HG03457 (cell line): ENCODE results near the gene TFCP2L1.
"Not testable (repeated sequence)": the region's sequence is repeated elsewhere in the genome, so short reads cannot be mapped to it uniquely, and the experiment has no call there.

Experiments used
- ATAC-seq: cut with Tn5 transposase; IDR thresholded peaks from one replicate; pipeline ENCODE4 v1.9.1; 2021; ENCODE audit warnings: moderate number of reproducible peaks; ENCODE audit not compliant: unreplicated experiment

The TFCP2L1 gene

DNA sequence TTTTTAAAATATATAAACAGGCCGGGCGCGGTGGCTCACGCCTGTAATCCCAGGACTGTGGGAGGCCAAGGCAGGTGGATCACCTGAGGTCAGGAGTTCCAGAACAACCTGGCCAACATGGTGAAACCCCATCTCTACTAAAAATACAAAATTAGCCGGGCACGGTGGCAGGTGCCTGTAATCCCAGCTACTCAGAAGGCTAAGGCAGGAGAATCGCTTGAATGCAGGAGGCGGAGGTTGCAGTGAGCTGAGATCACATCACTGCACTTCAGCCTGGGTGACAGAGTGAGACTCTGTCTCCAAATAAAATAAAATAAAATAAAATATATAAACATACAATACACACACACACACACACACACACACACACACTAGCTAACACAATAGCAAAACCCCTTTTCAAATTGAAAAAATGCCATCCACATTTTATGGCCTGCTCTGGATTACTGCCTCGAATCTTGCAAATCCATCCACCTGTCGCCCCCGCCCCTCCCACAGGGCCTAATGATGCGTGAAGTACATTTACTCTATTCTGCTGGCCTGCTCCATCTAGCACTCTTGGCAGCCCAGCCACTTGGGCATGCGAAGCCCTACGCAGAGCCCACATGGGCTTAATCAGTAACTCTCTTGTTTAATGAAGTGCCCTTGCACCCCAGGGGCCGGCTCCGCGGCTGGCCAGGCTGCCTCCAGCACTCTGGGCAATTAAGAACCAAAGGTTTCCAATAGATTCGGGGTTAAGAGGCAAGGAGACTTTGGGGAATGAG, 57.4 kb downstream of the TFCP2L1 start:
- ATAC-seq = not testable (repeated sequence)

DNA sequence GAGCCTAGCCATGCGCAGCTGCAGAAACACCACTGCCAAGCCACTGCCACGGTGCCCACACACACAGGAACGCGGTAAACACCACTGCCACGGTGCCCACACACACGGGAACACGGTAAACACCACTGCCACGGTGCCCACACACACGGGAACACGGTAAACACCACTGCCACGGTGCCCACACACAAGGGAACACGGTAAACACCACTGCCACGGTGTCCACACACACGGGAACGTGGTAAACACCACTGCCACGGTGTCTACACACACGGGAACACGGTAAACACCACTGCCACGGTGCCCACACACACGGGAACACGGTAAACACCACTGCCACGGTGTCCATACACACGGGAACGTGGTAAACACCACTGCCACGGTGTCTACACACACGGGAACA, 59.3 kb downstream of the TFCP2L1 start:
- ATAC-seq = not testable (repeated sequence)

DNA sequence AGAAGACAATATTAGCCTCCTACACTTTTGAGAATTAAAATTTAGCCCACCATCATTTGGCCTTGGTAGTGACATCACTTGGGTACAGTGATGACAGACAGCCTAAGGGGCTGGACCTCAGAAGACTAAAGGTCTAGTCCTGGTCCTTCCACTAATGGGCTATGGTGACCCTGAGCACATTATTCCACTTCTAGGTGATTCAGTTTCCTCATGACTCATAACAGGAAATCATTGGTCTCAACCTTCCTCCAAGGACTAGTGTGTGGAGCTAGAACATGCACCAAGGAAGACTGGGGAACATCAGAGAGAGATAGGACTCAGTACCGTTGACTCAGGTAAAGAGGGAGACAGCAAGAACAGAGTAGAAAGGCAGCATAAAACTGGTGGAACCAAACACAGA, 64.0 kb downstream of the TFCP2L1 start:
- ATAC-seq = no peak

DNA sequence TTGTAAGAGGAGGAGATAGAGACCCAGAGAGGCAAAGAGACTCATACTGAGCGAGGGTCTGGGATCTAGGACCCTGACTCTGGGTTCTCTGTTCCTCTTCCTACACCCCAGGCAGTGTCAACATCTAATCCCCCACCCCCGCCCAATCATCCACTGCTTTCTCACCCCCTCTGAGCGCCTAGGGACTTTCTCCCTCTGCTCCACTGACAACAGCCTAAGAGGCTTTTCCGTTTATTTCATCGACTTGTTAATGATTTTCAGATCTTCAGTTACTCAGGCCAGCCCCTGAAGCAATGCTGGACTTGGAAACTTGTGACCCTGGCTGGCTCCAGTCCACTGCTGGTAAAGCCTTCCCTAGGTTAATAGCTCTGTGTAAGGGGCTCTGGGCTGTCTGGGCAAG, 65.1 kb downstream of the TFCP2L1 start:
- no peak for ATAC-seq

DNA sequence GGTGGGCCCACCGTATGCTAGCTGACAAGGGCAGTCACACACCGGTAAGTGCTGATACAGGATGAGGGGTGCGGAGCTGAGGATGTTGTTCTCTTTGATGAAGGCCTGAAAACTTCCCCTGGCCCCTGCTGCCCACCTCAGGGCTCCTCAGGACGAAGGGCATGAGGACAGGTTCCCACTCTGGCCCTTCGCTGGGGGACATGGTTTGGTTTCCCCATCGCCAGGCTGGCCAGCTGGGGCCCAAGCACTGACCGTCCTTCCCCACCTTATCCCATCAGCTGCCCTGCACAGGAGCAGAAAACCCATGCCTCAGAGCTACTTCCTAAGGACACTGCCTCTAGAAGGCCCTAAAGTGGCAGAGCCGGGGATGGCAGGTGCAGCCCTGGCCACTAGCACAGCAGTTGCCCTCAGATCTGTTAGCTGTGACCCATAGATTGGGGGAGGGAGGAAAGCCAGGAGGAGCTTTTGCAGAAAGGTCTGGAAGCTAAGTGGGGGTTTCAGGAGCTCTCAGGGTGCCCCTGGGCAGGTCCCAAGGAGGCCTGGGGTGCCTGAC, 66.5 kb downstream of the TFCP2L1 start:
- ATAC-seq = no peak

DNA sequence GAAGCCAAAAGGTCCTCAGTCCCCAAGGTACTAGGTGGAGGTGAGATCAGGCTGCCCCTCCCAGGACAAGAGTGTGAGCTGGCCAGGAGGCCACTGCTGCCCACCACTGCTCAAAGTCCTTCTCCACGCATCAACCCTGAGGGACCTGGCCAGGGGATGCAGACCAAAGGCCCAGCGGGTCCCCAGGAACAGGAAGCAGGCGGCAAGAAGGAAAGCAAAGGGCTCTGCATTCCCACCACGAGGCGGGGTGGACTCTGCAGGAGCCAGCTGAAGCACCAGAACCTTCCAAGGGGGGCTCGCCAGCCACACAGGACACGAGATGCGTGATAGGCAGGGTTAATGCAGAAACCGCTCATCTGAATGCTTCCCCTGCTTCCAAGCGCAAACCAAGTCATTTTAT, 67.4 kb downstream of the TFCP2L1 start:
- ATAC-seq = no peak

DNA sequence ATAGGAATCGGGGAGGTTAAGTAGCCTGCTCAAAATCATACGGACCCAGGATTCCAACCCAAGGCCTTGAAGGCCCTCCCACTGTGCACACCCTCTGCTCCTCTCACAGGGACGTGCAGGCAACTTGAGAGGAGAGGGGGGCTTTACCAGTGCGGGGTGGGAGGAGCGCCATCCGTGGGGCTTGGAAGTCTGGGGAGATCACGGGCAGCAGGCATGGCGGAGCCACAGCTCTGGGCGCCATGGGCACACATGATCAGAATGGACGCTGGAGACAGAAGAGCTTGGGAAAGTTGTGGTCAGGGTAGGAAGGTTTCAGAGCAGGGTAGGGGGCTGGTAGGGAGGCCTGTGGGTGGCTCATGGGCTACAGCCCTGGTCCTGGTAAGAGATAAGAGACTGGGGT, 70.7 kb downstream of the TFCP2L1 start:
- no peak for ATAC-seq

DNA sequence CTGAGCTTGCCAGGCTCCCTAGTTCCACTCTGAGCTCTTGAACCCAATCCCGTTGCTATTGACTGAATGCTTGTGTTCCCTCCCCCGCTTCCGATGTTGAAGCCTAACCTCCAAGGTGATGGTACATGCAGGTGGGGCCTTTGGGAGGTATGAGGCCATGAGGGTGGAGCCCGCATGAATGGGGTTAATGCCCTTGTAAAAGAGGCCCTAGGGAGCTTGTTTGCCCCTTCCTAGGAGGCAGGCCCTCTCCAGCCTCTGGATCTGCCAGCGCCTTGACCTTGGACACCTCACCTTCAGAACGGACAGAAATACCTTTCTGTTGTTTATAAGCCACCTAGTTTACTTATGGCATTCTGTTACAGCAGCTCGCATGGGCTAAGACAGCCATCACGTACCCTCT, 71.6 kb downstream of the TFCP2L1 start:
- ATAC-seq = no peak

DNA sequence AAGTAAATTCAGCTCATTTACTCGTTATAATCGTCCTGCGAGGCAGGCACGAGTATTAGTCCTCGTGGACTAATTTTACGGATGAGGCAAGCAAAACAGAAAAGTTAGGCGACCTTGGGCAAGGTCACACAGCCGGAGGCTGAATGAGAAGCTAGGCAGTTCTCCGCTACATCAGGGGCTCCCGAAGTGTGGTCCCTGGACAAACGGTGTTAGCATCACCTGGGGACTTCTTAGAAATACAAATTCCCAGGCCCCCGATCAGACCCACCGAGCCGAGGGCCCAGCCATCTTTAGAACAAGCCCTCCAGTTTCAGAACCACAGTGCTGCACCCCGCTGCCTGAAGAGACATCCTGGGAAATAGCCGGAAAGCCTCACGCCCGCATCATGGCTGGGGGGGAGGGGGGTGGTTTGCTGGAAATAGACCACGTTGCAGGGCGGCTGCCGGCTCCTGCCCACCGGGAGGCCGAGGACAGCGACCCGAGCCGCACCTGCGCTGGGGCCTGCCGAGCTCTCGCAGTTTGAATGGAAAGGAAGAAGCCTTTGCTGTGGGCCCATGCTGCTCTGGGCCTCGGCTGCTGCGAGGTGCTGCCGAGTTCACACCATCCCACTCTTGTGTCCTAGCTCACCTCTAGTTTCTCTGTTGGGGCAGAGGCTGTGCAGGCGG, 72.2 kb downstream of the TFCP2L1 start:
- ATAC-seq = no peak

DNA sequence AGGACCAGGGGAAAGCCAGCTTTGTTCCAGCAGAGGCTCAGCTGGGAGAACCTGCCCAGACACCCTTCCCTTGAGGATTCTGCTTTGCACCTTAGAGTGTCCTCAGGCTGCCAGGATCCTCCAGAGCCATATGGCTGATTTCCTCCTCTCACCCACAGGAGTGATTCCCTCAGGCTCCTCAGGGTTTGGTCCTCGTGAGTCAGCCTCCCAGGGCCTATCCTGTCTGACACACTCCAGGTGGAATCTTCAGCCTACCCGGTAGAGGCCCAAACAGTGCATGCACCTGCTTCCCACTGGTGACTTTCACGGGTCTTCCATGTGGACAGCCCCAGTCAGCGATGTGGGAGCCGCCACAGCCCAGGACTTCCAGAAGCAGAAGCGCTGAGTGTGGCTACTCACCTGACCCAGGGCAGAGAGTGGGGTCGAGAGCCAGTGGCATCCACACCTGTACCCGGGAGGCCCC, 73.3 kb downstream of the TFCP2L1 start:
- ATAC-seq = no peak

DNA sequence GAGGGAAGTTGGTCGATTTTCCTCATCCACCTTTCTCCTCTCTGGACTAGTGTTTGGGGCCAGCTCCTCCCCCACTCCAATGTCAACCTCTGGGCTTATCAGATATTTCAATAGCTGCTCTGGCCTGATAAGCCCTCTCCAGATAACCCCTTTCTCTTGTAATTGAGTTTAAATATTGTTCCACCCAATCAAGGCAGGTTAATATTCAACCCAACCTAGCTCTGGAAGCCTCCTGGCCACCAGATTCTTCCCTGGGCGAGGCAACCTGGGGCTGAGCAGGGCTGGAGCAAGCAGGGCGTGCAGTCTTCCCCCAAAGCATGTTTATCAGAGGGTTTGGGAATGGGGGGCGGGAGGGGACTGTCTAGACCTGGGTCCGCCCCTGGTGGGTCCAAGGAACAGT, 73.8 kb downstream of the TFCP2L1 start:
- ATAC-seq = no peak

DNA sequence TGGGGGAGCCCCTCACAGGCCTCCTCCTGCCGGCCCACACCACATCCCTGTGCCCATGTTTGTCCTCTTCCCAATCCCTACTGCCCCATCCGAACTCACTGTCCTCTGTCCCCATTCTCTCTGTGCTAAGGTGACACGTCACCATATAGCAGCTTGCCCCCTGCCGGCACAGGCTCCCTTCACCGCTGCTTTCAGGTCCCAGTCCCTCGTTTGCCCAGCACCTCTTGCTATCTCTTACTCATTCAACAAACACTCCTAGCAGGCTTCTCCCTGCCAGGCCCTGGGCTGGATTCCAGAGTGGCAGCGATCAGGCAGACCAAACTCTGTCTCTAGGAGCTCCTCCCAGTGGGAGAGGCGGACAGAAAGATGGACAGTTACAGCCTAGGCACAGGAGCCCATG, 74.3 kb downstream of the TFCP2L1 start:
- ATAC-seq = no peak

DNA sequence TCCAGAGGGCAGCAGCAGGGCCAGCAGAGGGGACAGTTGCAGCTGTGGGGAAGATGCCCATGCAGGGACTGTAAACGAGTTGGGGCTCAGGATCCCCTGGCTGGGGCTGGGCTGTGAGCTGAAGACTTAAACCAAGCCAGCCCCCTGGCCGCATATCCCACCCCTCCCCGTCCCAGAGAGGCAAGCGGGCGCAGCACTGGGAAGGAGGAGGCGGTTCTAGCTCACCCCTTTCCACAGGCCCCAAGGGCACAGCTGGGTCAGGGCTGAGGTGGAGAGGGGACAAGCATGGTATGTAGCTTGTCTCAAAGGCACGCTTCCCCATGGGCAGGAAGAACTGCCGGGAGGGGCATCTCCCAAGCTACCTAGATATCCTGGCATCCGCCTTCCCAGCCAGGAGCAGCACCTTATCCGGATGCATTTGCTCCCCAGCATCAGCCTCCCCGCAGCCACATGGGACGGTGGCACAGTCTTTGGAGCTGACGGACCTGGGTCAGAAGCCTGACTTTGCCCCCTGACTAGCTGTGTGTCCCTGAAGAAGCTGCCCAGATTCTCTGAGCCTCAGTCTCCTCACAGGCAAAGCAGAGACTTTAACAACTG, 75.9 kb downstream of the TFCP2L1 start:
- ATAC-seq = no peak

DNA sequence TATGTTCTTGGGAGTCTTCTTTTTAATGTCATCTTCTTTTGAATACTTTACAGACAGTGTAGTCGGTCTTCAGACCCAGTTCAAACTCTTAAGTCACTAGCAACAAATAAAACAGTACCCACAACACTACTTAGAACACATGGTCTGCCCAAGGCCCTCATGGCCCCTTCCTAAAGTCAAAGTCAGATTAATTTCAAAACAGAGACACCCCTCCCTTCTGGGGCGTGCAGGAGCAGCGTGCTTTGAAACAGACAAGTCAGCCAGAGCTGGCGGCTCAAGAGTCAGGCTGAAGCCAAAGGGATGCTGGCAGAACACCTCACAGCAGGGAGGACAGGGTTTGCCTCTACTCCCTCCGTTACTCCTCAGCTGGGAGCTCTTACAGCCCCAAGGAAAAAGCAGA, 77.5 kb downstream of the TFCP2L1 start:
- ATAC-seq = no peak

DNA sequence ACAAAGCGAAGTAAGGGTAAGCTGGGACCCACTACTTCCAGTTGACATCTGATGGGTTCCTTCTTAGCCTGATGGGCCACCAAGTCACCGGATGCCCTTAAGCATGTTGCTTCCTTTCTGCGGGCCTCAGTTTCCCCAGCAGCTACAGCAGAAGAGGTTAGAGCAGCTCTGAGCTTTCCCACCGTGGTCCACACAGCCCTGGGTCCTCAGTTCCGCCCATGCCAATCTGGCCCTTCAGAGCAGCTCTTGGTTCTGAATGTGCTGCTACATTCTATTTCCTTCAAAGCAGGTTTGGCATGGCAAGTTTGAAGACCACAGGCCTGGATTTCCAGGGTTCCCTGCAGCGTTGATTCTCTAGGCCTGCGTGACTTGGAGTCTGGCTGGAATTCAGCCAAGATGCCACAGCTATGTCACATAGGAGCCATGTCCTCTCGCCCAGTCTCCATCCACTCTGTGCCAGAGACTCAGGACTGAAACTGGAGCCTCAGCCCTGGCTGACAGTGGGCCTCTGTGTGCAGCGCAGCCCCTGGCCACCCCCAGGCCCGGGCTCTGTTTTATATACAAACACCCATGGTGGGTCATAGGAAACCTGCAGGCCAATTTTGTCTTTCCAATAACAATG, 79.6 kb downstream of the TFCP2L1 start:
- ATAC-seq = no peak

DNA sequence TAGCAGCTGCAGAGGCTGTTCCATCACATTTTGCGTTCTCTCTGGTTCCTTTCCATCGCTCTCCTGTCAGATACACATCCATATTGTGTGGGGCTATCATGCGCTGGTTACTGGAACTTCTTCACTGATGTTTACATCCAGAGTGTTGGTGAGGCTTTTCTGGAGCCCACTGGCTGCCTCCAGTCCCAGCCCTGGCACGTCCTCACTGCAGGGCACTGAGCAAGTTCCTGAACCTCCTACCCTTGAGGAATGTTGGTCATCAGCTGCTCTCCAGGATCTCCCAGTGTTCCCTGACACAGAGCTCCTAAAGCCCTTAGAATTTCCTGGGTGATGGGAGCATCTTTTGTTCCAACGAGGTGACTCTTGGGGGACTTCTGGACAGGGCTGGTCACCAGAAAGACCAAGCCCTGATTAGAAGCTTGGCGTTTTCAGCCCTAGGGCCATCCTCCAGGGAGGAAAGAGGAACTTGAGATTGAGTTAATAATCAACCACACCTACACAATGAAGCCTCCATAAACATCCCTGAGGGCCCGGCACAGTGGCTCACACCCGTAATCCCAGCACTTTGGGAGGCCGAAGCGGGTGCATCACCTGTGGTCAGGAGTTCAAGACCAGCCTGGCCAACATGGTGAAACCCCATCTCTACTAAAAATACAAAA, 81.3 kb downstream of the TFCP2L1 start:
- ATAC-seq = no peak

DNA sequence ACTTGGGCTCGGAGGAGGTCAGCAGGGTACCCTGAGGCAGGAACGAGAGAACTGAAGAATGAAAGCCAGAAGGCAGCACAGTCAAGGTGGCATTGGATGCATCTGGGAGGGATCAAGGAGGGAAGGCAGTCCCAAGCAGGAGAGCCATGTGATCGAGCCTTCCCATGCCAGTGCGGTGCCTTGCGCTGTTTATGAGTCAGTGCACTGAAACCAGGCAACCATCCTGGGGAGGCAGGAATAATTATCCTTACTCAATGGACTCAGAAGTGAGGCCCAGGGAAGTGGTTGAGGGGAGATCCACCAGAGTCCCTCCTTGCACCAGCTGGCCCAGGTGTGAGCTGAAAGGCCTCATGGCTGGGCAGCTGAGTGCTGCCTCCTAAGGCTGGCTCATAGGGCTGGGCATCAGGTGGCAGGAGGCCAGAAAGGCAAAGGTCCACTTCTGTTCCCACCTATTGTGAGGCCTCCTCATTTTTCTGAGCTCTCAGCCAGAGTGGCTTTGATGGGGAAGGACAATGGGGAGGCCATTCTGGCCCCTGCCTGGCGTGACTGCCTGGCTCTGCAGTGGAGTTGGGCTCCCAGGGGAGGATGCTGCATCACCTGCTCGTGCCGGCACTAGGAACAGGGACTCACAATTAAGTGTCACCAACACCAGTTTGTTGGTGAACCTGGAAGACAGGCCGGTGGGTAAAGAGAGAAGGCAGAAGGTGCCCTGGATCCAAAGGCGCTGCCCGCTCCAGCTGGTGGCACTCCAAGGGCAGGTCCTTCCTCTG, 82.3 kb downstream of the TFCP2L1 start:
- no peak for ATAC-seq

DNA sequence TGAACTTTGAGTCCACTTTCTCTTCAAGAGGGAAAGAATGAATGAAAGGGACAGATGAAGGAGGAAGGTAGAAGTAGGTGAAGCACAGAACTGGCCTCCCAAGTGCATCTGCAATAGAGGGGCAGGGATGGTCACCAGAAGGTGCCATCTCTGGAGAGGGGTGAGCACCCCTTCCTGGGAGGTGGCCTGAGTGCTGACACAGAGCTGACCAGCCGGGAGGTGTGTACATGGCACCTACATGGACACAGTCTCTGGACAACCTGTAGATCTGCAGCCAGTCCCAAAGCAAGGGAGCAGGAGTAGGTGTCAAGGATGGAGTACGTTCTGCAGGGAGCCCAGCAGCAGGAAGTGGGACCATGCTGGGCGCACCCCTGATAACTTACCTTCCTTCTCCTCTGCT, 83.2 kb downstream of the TFCP2L1 start:
- ATAC-seq = no peak

DNA sequence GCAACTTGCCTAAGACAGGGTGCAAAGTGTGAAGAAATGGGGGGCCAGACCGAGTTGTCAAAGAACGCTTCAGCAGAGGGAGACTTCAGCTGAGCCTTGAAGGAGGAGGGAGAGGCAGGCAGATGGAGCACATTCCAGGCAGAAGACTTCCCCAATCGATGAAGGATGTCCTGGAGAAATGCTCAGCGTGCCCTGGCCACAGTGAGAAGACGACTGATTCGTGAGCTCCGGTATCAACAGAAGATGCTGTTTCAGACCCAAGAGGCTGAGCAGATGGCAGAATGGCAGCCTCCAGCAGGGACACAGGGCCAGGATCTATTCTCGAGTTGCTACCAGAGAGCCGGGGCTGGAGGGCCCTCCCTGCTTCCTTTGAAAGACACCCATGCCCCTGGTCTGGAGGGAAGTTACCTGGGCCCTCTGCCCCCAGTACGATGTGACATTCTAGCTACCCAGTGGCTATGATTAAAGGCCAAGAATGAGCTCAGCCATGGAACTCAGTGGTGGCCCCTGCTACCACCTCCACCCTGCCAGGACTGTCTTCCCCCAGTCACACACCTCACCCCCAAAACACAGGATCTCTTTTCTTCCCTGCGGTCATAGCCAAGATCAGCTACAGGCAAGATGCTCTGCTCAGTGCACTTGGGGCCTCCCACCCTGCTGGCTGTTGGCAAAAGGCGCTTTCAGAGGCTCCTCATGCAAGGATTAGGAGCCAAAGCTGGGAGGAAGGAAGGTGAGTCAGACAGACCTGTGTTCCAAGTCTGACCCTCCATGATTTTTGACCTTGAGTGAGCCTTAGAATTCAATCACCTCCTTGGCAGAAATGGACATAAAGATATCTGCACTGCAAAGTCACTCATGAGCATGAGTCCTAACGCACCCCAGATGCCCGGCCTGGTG, 84.3 kb downstream of the TFCP2L1 start:
- no peak for ATAC-seq
